ENCODE measurements around the gene CRKL.

The CRKL gene

GRCh38 chr22:20997536-20998257 is 80.5 kb downstream of the CRKL start:
- no peak for DNase-seq (ENCODE audit: low spot score)

GRCh38 chr22:20998411-20999336 is 81.5 kb downstream of the CRKL start:
- no peak for DNase-seq (ENCODE audit: low spot score)

GRCh38 chr22:20999350-21000206 is 82.4 kb downstream of the CRKL start:
- no peak for DNase-seq (ENCODE audit: low spot score)

- DNase-seq (ENCODE audit: low spot score): peak; percentile 30
Observed at GRCh38 chr22:21000207-21000986, 83.2 kb downstream of the CRKL start.

- peak; percentile 11 for DNase-seq (ENCODE audit: low spot score)
Observed at GRCh38 chr22:21000987-21001600, 83.9 kb downstream of the CRKL start.

- DNase-seq (ENCODE audit: low spot score): peak; percentile 96
Observed at GRCh38 chr22:21001601-21002325, 84.6 kb downstream of the CRKL start, which contains the start of gene THAP7. Gene THAP7 (minus strand): TSS chr22:21002118. CDS start chr22:21001911, 207 bp downstream.
